Activated naive CD8-positive, alpha-beta T cell treated with anti-CD3 and anti-CD28 coated beads, Interleukin-2, amount 50 U/mL, for 16 hours (primary cell): ENCODE measurements around the gene IFITM5.
"Not testable (repeated sequence)": the region's sequence is repeated elsewhere in the genome, so short reads cannot be mapped to it uniquely, and the experiment has no call there.

Experiments
- DNase-seq: peaks from one replicate; pipeline ENCODE4 v3.0.0-alpha.2; 2020; ENCODE audit warnings: low read depth, low spot score

IFITM5 gene

DNA sequence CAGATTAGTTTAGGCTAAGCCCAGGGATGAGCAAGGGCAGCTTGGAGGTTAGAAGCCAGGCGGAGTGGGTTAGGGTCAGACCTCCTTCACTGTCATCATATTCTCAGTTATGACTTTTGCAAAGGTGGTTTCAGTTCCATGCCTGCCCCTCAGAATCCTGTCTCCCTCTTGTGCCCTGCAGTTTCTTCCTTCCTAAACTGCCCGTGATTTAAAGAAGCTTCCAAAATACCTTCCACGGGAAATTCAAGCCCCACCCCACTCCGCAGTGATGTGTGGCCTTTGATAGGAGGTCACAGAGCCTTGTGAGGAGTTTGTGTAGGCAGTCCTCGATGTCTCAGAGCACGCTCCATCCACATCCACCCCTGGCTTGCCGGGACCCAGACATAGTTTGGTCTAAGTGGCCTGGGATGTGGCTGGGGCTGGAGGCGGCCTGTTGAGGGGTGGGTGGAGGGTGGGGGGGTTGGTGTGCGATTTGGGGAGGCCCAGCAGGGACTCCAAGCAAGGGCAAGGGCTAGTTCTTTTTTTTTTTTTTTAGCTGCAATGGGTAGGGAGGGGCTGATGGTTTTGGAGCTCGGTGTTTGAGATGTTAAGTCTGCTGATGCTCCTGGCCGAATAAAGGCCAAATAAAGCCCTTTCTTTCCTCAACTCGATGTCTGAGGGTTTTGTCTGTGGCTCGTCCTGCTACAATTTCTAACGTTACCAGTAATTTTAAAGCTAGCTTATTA, 12.9 kb upstream of the IFITM5 start:
- no peak for DNase-seq

DNA sequence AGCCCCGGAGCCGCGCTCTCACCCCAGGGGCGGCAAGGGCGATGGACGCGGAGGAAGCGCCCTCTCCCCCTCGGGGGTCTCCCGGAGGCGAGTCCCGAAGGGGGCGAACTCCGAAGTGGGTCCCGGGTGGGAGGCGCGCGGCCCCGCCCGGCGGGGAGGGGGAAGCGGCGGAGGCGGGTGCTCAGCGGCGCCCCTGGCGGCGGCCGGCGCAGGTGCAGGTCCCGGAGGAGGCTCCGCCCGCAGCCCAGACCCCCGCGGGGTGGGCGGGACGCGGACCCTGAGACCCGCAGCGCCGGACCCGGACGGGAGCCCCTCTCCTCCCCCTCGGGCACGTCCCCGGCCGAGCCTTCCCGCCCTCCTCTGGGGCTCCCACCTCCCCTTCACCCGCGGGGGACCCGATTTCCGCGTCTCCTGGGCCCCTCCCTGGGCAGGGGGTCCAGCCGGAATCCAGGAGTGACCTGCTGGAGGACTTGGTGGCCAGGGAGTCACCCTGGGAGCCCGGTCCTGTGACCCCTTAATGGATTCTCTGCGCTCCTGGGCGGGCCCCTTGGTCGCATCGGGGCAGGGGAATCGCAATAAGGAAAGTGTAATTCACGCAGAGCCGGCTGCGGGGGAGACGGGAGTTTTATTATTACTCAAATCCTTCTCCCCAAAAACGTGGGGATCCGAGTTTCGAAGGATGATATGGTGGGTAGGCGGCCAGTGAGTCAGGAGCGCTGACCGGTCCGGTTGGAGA, 11.9 kb upstream of the IFITM5 start:
- not testable (repeated sequence) for DNase-seq

DNA sequence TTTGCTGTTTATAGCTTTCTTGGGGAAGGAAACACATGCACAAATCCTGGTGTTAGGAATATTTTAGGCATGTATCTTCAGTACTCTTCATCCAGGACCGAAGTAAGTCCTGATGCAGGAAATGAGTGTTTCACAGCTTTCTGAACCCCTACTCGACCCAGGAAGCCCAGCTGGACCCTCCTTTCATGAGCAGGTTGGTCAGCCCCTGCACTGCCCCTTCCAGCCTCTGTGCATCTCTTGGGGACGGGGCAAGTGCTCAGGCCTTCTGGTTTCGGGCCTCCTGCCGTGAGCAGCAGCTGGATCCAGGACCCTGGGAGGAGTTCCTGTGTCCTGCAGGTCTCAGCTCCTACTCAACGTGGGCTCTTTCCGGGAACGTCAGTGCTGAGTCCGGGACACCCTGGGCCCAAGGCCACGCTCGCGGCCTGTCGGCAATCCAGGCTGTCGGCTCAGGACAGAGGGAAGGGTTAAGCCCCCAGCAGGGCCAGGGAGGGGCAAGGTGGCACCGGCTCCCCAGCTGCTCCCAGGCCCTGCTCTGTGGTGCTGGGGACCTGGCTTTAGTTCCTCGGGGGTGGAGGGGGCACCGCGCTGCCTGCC, 10.8 kb upstream of the IFITM5 start:
- DNase-seq: not testable (repeated sequence)

DNA sequence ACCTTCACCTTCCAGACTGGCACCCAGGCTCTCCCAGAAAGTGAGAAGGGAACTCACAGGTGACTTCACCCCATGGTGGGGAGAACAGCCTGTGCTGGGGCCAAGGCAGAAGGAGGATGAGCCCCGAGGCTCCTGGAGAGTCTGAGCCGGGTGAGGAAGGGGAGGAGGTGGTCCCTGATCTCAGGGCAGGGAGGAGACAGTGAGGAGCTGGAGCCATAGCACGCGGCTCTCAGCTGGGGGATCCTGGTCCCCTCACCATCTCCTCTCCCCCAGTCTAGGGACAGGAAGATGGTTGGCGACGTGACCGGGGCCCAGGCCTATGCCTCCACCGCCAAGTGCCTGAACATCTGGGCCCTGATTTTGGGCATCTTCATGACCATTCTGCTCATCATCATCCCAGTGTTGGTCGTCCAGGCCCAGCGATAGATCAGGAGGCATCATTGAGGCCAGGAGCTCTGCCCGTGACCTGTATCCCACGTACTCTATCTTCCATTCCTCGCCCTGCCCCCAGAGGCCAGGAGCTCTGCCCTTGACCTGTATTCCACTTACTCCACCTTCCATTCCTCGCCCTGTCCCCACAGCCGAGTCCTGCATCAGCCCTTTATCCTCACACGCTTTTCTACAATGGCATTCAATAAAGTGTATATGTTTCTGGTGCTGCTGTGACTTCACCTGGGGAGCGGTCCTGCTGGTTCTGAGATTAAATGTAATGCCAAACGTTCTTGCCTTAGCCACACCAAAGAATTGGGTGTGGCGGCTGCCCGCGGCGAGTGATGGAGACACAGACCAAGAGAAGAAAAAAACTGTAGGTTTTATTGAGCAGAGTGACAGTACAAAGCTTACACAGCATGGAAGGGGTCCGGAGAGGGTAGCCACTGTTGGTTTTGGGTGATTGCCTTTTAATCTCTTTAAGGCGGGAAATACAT, 9.7 kb upstream of the IFITM5 start:
- DNase-seq: not testable (repeated sequence)

DNA sequence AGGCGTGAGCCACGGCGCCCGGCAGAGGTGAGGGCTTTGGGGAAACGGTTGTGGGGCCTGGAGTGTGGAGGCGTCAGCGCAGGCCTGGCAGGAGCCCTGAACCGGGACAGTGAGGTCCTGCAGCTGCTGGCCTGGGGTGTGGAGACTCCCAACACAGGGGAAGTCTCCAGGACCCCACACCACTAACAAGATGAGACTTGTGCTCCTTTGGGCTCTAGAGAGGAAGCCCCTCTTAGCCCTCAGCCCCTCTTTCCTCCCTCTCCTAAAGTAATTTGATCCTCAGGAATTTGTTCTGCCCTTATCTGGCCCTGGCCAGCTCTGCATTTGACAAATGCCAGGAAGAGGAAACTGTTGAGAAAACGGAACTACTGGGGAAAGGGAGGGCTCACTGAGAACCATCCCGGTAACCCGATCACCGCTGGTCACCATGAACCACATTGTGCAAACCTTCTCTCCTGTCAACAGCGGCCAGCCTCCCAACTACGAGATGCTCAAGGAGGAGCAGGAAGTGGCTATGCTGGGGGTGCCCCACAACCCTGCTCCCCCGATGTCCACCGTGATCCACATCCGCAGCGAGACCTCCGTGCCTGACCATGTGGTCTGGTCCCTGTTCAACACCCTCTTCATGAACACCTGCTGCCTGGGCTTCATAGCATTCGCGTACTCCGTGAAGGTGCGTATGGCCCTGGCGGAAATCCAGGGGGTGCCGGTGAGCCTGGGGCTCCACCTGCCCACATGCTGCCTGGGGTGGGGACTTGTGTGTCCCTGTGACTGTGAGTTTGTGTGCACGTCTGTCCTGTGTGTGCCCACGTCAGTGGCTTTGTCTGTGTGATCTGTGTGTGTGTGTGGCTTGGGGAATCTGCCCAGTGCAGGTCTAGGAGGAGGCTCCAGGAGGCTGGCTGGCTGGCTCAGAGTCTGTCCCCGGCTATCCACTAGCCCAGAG, 8.7 kb upstream of the IFITM5 start, which contains the start of gene IFITM2:
IFITM2 (plus strand) TSS at position 51 of the 943 bp plus-strand sequence; CDS start at position 428, 377 bp downstream.
- not testable (repeated sequence) for DNase-seq

DNA sequence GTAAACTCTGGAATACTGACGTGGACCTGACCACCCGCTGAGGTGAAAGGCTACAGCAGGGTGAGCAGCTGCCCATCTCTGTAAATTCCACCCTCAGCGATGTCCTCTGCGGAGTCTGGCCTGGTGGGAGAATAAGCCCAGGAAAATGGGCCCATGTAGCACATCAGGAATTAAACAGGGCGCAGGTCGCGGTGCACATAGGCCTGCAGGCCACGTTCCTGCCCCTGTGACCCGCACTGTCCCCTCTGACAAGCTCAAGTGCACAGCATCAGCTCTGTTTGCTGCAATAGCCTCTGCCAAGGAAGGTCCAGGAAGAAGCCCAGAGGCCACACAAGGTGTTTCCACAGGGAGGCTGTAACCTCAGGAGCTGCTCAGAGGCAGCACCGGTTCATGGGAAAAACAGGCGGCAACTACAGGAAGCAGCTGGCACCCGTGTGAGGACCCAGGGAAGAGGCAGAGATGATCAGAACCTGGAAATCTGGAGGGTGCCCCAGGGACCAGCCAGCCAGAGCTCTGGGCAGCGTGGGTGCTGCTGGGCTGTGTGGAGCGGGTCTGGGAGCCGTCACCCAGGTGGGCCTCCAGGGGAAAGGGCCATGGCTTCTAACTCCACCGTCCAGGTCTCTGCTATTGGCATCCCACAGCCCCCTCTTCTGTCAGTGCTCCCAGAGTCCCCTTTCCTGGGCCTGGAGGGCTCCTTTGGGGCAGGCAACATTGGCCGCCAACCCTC, 7.5 kb upstream of the IFITM5 start:
- no peak for DNase-seq

DNA sequence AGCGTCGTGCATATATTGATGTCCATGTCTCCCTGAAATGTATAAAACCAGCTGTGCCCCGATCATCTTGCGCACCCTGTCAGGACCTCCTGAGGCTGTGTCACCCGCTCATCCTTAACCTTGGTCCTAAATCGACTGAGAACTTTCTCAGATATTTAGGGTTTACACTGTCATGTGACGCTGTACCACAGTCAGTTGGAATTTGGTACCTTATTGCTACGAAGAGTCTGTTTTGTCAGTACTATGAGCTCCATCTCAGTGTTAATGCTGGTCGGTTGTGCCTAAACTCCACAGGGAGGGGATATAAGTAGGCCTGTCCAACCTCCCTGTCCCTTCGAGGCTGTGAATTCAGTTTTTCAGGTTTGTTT, 6.5 kb upstream of the IFITM5 start:
- DNase-seq: no peak

DNA sequence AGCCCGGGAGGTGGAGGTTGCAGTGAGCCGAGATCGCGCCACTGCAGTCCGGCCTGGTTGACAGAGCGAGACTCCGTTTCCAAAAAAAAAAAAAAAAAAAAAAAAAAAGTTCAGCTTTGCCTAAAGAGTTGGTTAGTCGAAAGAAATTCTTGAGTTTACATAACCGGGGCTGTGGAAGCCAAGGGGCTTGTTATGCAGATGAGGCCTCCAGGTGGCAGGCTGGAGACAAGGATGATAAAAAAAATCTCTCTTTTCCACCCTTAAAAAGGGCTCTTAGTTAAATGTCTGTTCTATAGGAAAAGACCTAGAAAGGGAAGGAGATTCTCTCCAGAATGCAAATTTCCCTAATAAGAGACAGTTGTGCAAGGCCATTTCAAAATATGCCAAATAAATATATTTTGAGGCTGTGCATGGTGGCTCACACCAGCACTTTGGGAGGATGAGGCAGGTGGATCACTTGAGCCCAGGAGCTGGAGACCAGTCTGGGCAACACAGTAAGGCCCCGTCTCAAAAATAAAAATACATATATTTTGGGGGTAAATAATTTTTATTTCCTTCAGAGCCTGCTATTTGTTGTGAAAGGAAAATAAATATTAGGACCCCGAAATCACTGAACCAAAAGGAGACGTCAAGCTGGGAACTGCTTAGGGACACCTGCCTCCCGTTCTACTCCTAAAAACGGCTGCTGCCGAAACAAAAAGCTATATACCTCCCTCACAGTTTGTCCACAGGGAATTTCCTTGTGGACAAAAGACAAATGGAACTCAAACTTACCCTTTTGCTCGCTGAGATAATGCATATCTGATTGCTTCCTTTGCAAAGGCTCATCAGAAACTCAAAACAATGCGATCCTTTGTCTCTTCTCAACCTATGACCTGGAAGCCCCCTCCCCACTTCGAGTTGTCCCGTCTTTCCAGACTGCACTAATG, 5.9 kb upstream of the IFITM5 start:
- DNase-seq: no peak

DNA sequence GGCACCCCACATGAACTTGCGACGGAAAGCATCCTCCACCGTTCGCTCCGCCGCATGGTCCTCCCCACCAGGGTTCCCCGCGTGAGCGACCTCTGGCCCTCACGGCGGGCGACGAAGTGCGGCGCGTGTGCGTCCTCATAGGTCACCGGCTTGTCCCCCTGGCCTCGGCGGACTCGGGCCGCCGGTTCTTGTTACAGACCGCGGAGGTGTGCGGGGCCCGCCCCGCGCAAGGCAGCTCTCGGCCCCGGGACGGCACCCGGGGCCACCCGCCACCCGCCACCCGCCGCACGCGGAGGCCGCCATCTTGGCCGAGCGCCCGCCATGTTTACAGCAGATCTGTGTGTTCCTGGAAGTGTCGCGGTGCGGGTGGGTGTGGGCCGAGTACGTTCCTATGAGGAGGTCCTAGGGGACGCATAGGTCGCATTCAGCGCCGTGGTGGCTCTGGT, 4.8 kb upstream of the IFITM5 start:
- DNase-seq: no peak

DNA sequence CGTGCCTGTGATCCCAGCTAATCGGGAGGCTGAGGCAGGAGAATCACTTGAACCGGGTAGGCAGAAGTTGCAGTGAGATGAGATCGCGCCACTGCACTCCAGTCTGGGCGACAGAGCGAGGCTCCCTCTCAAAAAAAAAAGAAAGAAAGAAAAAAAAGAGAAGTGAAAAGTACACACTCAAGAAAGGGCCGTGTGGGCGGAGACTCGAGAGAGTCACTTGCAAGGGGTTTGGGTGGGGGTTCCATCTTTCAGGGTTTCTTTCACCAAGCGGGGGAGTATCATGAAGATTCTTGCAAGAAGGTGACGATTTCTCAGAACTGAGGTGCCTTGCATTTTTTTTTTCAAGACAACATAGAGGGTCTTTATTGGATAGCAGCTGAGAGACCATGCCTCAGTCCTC, 4.0 kb upstream of the IFITM5 start:
- DNase-seq: no peak

DNA sequence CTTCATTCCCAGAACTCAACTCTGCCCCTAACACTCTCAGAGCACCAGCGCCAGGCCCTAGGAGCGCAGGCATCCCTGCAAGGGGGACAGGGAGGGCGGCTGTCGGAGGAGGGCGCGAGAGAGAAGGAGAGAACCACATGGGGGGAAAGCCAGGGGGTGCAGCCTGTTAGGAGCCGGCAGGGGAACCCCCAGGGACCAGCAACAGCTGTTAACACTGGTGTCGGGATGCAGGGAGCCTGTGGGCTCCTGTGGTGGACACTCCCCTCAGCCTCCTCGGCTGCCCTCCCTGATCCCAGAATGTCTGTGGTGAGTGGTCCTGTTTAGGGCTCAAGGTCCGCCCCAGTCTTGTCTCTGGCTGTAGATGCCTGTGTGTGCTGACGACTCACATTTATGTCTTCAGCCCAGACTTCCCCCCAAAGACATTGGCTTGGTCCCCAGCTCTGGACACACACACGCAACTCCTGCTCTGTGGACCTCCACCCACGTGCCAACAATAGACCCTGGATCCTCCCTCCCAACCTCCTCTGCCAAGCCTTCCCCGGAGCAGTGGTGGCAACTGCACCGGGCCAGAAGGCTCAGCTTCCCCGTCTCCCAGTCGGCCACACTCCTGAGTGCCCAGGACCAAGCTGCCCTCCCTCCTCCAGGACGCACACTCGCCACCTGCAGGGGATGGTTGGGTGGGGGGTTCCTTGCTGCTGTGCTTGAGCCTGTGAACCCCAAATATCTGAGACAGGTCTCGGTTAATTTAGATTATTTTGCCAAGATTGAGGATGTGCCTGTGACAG, 817 bp upstream of the IFITM5 start:
- no peak for DNase-seq

DNA sequence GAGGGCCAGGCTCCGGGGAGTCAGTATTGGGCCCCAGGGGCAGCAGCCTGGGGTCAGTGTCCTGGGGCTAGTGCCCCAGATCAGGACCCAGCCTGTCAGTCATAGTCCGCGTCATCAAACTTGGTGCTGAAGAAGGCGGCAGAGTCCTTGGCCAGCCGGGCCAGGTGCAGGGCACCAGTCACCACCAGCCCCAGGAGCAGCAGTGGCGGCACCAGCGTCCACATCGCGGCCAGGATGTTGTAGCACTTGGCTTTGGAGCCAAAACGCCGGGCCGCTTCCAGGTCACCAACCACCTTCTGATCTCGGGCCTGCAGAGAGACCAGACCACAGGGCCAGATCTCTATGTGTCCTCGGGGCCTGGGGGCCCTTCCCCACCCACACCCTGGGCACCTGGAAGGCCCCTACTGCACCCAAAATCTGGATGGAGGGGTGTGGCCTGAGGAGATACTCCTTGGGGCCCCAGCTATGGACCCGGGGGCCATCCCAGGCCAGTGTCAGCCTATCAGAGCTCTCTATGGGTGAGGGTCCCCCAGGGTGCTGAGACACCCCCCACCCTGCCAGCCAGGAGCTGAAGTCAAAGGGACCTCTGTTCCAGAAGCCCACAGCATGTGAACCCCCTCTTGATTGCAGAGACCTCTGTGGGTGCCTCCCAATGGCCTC, 790 bp downstream of the IFITM5 start:
- DNase-seq: no peak

DNA sequence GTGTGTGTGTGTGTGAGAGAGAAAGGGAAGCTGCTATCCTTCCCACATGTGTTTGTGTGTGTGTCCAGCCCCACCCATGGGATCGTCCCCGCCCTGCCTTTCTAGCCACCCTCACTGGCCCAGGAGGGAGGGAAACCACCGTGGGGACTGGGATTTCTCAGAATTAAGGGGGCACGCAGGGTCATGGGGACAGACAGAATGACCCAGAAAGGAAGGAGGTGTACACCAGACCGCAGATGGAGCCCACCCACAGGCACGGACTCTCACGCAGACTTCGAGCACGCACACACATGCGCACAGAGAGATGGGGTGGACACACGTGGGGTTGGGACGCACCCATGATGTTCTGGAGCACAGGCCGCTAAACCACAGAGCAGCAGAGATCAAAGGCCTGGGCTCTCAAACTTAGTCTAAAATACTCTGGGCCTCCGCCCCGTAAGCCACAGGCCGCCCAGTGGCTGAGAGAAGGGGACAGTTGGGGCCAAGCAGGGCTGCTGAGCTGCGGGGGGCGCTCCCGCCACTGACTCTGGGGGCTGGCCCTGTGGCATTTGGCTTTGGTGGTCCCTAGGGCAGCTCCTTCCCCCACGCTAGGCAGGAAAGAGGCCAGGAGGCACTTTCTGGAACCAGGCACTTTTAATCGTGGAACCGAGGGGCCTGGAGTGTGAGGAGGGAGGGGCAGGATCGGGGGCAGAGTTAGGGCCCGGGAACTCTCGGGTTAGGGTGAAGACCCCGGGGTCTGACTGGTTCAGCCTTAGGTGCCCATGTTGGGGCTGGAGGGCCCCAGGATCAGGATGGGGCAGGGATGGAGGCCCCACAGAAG, 1.5 kb downstream of the IFITM5 start:
- no peak for DNase-seq

DNA sequence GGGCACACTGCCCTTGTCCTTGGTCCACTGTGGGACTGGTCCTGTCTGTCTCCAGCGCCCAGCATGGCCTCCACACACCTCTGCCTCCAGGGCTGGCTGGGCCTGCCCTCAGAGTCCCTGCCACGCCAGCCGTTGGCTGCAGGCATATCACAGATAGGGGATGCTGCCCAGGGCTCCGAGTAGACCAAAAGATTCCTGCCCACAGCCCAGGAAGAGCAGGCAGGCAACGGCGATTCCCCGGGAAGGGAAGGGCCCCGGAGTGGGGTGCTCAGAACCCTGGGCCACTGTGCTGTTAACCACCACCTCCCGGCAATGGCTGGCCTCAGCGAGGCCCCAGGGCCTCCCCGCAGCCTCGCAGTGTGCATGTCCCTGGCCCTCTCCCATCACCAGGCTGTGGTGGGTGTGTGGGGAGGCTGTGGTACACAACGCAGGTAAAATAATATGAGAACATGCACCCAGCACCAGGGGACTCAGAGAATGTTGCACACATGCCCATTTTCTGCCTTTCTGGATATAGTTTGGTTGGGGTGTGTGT, 2.2 kb downstream of the IFITM5 start:
- DNase-seq: no peak

DNA sequence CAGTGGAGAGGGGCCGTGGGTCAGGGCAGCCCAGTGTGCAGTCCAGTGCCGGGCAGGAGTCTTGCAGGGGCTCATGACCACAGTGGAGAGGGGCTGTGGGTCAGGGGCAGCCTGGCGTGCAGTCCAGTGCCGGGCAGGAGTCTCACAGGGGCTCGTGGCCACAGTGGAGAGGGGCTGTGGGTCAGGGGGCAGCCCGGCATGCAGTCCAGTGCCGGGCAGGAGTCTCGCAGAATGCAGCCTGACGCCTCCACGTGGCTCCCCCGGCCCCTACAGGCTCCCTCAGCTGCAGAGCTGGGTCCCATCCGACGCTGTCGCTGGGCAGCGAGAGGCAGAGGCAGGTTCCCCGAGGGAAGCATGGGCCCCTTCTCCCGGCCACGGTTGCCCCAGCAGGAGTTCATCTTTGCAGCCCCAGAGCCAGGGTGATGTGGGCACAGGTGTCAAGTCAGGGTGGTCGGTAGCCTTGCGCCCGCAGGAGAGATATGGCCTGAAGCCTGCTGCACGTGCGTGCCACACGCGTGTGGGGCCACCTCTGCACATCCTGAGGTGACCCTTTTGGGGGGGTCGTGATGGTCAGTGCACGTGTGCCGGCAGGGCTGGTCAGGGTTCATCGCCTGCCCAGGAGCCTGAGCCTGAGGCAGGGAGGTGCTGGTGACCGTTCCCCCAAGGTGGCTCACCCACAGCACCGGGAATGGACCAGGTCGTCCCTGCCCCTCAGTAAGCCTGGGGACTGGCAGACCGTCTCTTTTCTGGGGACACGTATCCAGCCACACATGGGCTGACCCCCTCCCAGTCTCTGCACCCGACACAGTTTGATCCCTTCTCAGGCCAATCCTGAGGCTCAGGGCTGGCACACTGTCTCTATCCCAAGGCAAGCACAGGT, 2.9 kb downstream of the IFITM5 start:
- no peak for DNase-seq
